A673 (cell line): ENCODE results near the gene PPP1R26. TPM values are rescaled to one million over a fixed set of nuclear protein-coding genes. Genes with fewer than 3 reads are reported as not detected.

Source experiments
- BruUV-seq: library from RNA; stranded (reverse); fragments of 400-500 nt; replicated peaks from 2 replicates; lab custom pipeline; 2021; lab: Mats Ljungman, UMichigan
- CTCF ChIA-PET: fragments of 300-600 bp; sonication (Branson Sonifier 250); formaldehyde crosslinking; loops from one replicate; lab custom pipeline; 2022; ENCODE audit warnings: antibody characterized with exemption; lab: Charles Lee
- POLR2A ChIA-PET: fragments of 300-600 bp; sonication (Branson Sonifier 250); formaldehyde crosslinking; loops from one replicate; lab custom pipeline; 2022; ENCODE audit warnings: antibody characterized with exemption; ENCODE audit not compliant: low non-redundant PET; lab: Charles Lee
- DNase-seq: peaks from one replicate; pipeline ENCODE4 v3.0.0-alpha.2; 2015; ENCODE audit warnings: low spot score
- H3K27ac ChIP-seq: fragments of 200-600 bp; sonication (generic); 2 replicates; pipeline ENCODE4 v1.5.1; 2016; ENCODE audit warnings: mixed run types, low read depth, mild to moderate bottlenecking, mixed read lengths, antibody characterized with exemption, low read length; ENCODE audit not compliant: poor library complexity, severe bottlenecking
- H3K27me3 ChIP-seq: fragments of 200-600 bp; sonication (generic); replicated peaks from 2 replicates; pipeline ENCODE4 v1.6.1; 2017; ENCODE audit warnings: mixed run types, low read depth, mild to moderate bottlenecking, mixed read lengths, antibody characterized with exemption, low read length; ENCODE audit not compliant: insufficient read depth, poor library complexity
- H3K36me3 ChIP-seq: fragments of 200-600 bp; sonication (generic); 2 replicates; pipeline ENCODE4 v1.6.1; 2016; ENCODE audit warnings: mixed run types, mild to moderate bottlenecking, mixed read lengths, antibody characterized with exemption, low read length; ENCODE audit not compliant: insufficient read depth, poor library complexity, severe bottlenecking
- H3K4me1 ChIP-seq: fragments of 200-600 bp; sonication (generic); 2 replicates; pipeline ENCODE4 v1.6.1; 2017; ENCODE audit warnings: mixed run types, mild to moderate bottlenecking, mixed read lengths, antibody characterized with exemption, low read length; ENCODE audit not compliant: insufficient read depth, poor library complexity, severe bottlenecking
- H3K4me3 ChIP-seq: fragments of 200-600 bp; sonication (generic); 2 replicates; pipeline ENCODE4 v1.5.1; 2016; ENCODE audit warnings: low read depth, mixed run types, mild to moderate bottlenecking, mixed read lengths, low read length; ENCODE audit not compliant: poor library complexity, severe bottlenecking
- H3K9me3 ChIP-seq: fragments of 200-600 bp; sonication (generic); 2 replicates; pipeline ENCODE4 v1.6.1; 2016; ENCODE audit warnings: mixed run types, low read depth, mild to moderate bottlenecking, mixed read lengths, antibody characterized with exemption, low read length; ENCODE audit not compliant: poor library complexity, severe bottlenecking
- CTCF ChIP-seq: fragments of 300-800, 200-600 bp; sonication (generic); conservative IDR thresholded peaks from 2 replicates; pipeline ENCODE4 v1.5.1; 2017; ENCODE audit warnings: low read depth, mild to moderate bottlenecking, antibody characterized with exemption, low read length, moderate library complexity, mixed read lengths
- EZH2 ChIP-seq: fragments of 200-600 bp; sonication (generic); IDR thresholded peaks from 2 replicates; pipeline ENCODE4 v1.6.1; 2017; ENCODE audit warnings: borderline replicate concordance, low read depth, mild to moderate bottlenecking, mixed read lengths, antibody characterized with exemption, low read length; ENCODE audit not compliant: poor library complexity, severe bottlenecking
- intact Hi-C: fragments of 100-400 bp; cut with micrococcal nuclease; formaldehyde crosslinking; loops from one replicate; pipeline ENCODE4 v1.10.0; 2022; ENCODE audit not compliant: unreplicated experiment
- total RNA-seq: library from RNA; stranded (reverse); gene quantifications from 2 replicates; pipeline ENCODE4 v1.2.3, GENCODE V29; 2021

Gene PPP1R26
- total RNA-seq, 1 experiment from 2014 or later, result 7.4 TPM

DNA sequence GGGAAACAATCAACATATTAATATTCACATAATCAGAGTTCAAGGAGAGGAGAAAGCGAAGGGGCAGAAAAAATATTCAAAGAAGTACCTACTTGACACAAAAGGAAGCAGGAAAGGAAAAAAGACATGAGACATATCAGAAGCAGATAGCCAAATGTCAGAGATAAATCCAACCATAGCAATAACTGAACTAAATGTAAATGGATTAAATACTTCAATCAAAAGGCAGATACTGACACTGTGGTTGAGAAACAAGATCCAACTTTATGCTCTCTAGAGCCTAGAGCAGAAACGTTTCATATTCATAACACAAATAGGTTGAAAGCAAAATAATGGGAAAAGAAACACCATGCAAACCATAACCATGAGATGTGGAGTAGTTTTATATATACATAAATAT, 29.9 kb downstream of the PPP1R26 start:
- Histone ChIP-seq H3K4me1 (no peaks in the 10 kb centered on the region), H3K27ac (no peak overlapping the region), H3K4me3 (no peak overlapping the region), H3K36me3 (peaks cover 9% of the 10 kb centered on the region), H3K9me3 (no peaks in the 10 kb centered on the region), H3K27me3 (no peaks in the 10 kb centered on the region)
- CTCF ChIA-PET, result no interaction called here
- POLR2A ChIA-PET, result no interaction called here
- TF ChIP-seq EZH2 (no peak), CTCF (no peak)
- no peak for DNase-seq
- no TSS peak for BruUV-seq
- intact Hi-C loops, result no loop called here

GRCh38 chr9:135512241-135512603, 32.6 kb downstream of the PPP1R26 start:
- no TSS peak for BruUV-seq
- intact Hi-C loops, result no loop called here
- CTCF ChIA-PET, result no interaction called here

GRCh38 chr9:135512904-135513303, 33.3 kb downstream of the PPP1R26 start:
- Histone ChIP-seq H3K36me3 (no peaks in the 10 kb centered on the region), H3K4me1 (no peaks in the 10 kb centered on the region), H3K4me3 (no peak overlapping the region), H3K27ac (no peak overlapping the region), H3K9me3 (no peaks in the 10 kb centered on the region), H3K27me3 (no peaks in the 10 kb centered on the region)
- POLR2A ChIA-PET, result no interaction called here
- intact Hi-C loops, result no loop called here
- no TSS peak for BruUV-seq
- no peak for TF ChIP-seq CTCF
- no peak for TF ChIP-seq EZH2
- no peak for DNase-seq
- CTCF ChIA-PET, result no interaction called here

More at GRCh38 chr9:135512241-135512603, 32.6 kb downstream of the PPP1R26 start:
- Histone ChIP-seq H3K4me1 (no peaks in the 10 kb centered on the region), H3K27me3 (no peaks in the 10 kb centered on the region), H3K9me3 (no peaks in the 10 kb centered on the region), H3K36me3 (no peaks in the 10 kb centered on the region), H3K4me3 (no peak overlapping the region), H3K27ac (no peak overlapping the region)
- no peak for DNase-seq
- POLR2A ChIA-PET, result no interaction called here
- TF ChIP-seq CTCF (no peak), EZH2 (no peak)
